GM12874 (cell line): ENCODE measurements around the gene ARHGAP42.

Experiments used
- CTCF ChIP-seq: IDR thresholded peaks from 2 replicates; pipeline ENCODE4 v1.5.1; 2011; ENCODE audit warnings: low read depth, mild to moderate bottlenecking, control low read depth, low read length, moderate library complexity; ENCODE audit not compliant: insufficient read depth

The ARHGAP42 gene

GRCh38 chr11:100920593-100920992, 233.5 kb downstream of the ARHGAP42 start:
- TF ChIP-seq CTCF, result no peak

- TF ChIP-seq CTCF, result no peak
These were observed 235.0 kb downstream of the ARHGAP42 start for GRCh38 chr11:100922121-100922520.

GRCh38 chr11:100923555-100923954, 236.5 kb downstream of the ARHGAP42 start:
- TF ChIP-seq CTCF, result no peak

- TF ChIP-seq CTCF, result no peak
These were observed 238.8 kb downstream of the ARHGAP42 start for GRCh38 chr11:100925935-100926334.

- TF ChIP-seq CTCF, result no peak
These were observed 240.5 kb downstream of the ARHGAP42 start for GRCh38 chr11:100927579-100927978.

GRCh38 chr11:100928426-100928825, 241.3 kb downstream of the ARHGAP42 start:
- no peak for TF ChIP-seq CTCF

GRCh38 chr11:100929377-100929776, 242.3 kb downstream of the ARHGAP42 start:
- TF ChIP-seq CTCF, result no peak
